ENCODE measurements around the gene ATRAID.

ATRAID gene

GRCh38 chr2:27216416-27217137, 4.7 kb downstream of the ATRAID start:
- DNase-seq = peak in 1 of 10 donors; percentile 53
- intact Hi-C loops (cut with DNase I) = no loop called here

DNA sequence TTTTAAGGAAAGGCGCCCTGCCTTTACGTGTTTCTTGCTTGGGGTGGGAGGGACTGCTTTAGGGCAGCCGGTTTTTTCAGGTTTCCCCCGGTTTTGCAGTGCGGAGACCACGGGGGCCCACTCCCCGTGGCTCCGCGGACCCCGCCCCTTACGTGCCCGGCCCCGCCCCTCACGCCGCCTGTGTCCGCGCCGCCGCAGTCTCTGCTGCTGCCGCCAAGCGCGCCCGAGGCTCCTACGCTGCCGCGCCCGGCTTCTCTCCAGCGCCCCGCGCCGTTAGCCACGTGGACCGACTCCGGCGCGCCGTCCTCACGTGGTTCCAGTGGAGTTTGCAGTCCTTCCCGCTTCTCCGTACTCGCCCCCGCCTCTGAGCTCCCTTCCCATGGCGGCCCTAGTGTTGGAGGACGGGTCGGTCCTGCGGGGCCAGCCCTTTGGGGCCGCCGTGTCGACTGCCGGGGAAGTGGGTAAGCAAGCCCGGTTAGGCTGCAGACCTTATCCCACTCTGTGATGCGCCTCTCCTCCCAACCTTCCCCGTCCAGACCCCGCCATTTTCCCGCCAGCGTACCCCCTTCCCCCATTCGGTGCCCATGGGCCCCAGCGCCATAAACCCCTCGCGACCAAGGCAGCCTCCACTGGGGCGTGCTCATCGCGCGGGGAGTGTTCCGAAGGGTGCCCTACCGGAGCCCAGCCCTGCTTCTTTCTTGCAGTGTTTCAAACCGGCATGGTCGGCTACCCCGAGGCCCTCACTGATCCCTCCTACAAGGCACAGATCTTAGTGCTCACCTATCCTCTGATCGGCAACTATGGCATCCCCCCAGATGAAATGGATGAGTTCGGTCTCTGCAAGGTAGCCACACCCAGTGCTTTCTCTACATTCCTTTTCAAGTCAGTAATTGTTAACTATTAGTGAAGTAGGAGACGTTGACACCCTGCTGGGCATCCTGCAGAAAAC, 5.6 kb downstream of the ATRAID start, which contains the start of gene CAD:
CAD (plus strand) TSS at position 197 of the 949 bp plus-strand sequence; CDS start at position 380, 183 bp downstream.
- DNase-seq = peak; percentile 78 to 98 (median 86)
- intact Hi-C loops (cut with DNase I) = no loop called here

DNA sequence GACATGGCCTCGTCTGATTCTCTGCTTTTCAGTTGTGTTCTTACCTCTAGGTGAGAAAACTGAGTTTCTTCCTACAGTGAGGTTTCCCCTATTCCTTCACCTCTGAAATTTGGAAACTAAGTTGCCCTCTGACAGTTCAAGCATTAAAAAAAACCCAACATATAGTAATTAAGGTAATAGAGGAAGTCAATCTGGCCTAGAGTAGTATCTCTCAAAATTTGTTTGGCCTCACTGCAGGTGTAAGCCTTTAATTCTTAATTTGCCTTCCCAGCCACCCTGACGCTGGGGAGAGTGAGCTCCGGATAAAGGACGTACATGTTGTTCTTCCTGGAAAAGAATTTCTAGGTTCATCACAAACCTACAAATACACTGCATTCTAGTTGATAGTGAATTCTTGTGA, 6.8 kb downstream of the ATRAID start:
- intact Hi-C loops (cut with DNase I) = no loop called here
- DNase-seq = no peak

GRCh38 chr2:27219091-27219490, 7.2 kb downstream of the ATRAID start:
- DNase-seq = no peak
- intact Hi-C loops (cut with DNase I) = no loop called here

DNA sequence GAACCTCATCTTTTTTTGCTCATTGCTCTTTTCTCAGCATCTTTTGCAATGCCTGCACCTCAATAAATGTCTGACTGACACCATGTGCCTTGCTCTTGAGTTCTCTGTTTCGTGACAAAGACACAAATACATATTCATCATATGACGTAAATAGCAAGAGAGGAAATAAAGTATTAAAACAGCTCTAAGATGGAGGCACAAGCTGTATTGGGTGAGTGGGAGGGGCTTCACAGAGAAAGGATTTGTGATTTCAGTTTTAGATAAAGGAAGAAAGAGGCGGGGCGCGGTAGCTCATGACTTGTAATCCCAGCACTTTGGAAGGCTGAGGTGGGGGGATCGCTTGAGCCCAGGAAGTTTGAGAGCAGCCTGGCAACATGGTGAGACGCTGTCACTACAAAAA, 8.2 kb downstream of the ATRAID start:
- DNase-seq = peak in 1 of 10 donors; percentile 41
- intact Hi-C loops (cut with DNase I) = no loop called here

- peak in 1 of 10 donors; percentile 24 for DNase-seq
- intact Hi-C loops (cut with DNase I) = no loop called here
Observed at GRCh38 chr2:27221166-27221565, 9.3 kb downstream of the ATRAID start.

DNA sequence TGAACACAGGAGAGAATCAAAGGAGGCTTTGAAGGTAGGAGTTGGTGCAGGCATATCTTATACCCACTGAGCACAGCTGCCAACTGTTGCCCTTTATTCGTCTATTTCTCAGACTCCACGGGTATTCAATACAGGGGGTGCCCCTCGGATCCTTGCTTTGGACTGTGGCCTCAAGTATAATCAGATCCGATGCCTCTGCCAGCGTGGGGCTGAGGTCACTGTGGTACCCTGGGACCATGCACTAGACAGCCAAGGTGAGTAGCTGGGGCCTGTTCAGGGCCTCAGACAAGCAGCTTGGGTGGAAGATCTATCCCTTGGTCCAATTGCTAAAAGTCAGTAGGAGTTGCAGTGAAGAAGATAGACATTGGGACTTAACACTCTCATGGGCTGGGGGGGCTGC, 10.6 kb downstream of the ATRAID start:
- DNase-seq = peak in 1 of 10 donors; percentile 54
- intact Hi-C loops (cut with DNase I) = no loop called here

GRCh38 chr2:27223416-27223815, 11.6 kb downstream of the ATRAID start:
- intact Hi-C loops (cut with DNase I) = no loop called here
- peak in 2 of 10 donors; percentile 7 to 67 for DNase-seq

DNA sequence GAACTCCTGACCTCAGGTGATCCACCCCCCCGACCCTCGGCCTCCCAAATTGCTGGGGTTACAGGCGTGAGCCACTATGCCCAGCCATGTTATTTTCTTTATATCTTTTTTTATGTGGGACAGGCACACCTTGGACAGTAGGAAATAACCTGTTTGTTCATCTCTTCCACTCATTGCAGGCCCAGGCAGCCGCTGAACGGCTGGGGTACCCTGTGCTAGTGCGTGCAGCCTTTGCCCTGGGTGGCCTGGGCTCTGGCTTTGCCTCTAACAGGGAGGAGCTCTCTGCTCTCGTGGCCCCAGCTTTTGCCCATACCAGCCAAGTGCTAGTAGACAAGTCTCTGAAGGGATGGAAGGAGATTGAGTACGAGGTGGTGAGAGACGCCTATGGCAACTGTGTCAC, 13.7 kb downstream of the ATRAID start:
- intact Hi-C loops (cut with DNase I) = no loop called here

GRCh38 chr2:27227501-27227900, 15.7 kb downstream of the ATRAID start:
- intact Hi-C loops (cut with DNase I) = no loop called here
- no peak for DNase-seq

More for the DNA sequence above, 13.7 kb downstream of the ATRAID start:
- peak in 1 of 10 donors; percentile 66 for DNase-seq

DNA sequence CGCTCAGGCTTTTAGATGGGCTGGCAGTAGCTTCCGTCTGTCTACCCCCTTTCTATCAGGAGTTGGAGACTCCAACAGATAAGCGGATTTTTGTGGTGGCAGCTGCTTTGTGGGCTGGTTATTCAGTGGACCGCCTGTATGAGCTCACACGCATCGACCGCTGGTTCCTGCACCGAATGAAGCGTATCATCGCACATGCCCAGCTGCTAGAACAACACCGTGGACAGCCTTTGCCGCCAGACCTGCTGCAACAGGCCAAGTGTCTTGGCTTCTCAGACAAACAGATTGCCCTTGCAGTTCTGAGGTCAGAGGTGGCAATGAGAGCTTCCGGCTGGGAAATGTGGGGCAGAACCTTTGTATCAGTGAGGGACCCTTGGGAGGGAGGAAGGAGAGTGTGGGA, 20.1 kb downstream of the ATRAID start:
- peak in 1 of 10 donors; percentile 54 for DNase-seq
- intact Hi-C loops (cut with DNase I) = no loop called here

GRCh38 chr2:27233341-27233740, 21.5 kb downstream of the ATRAID start:
- peak in 1 of 10 donors; percentile 73 for DNase-seq
- intact Hi-C loops (cut with DNase I) = no loop called here

- DNase-seq = peak in 2 of 10 donors; percentile 67 to 80
Observed at GRCh38 chr2:27236136-27236535, 24.3 kb downstream of the ATRAID start.

DNA sequence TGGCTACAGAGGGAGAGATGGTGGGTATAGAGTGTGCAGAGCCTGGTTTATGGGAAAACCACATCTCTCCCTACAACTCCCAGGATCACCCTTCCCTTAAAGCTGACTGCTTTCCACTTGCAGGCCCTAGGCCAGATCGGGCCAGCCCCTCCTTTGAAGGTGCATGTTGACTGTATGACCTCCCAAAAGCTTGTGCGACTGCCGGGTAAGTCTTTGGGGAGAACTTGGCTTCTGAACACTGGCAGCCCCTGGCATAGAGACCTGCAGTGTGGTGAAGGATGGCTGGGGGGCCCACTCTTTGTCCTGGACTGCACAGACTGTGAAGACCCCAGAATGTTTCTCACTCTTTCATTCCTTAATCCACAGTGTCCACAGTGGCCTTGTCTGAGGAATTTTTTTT, 24.8 kb downstream of the ATRAID start:
- intact Hi-C loops (cut with DNase I) = no loop called here
- peak in 2 of 10 donors; percentile 20 to 41 for DNase-seq

More at GRCh38 chr2:27236136-27236535, 24.3 kb downstream of the ATRAID start:
- intact Hi-C loops (cut with DNase I) = no loop called here

GRCh38 chr2:27237341-27237945, 25.6 kb downstream of the ATRAID start:
- intact Hi-C loops (cut with DNase I) = no loop called here
- peak in 2 of 10 donors; percentile 69 to 75 for DNase-seq

- DNase-seq = peak in 2 of 10 donors; percentile 64 to 67
- intact Hi-C loops (cut with DNase I) = no loop called here
Observed at GRCh38 chr2:27238976-27239375, 27.1 kb downstream of the ATRAID start.

GRCh38 chr2:27240406-27240805, 28.6 kb downstream of the ATRAID start:
- intact Hi-C loops (cut with DNase I) = no loop called here
- DNase-seq = peak in 1 of 10 donors; percentile 65

GRCh38 chr2:27241761-27242613, 30.1 kb downstream of the ATRAID start:
- DNase-seq = peak in 2 of 10 donors; percentile 70 to 74
- intact Hi-C loops (cut with DNase I) = no loop called here

GRCh38 chr2:27242614-27242951, 30.7 kb downstream of the ATRAID start:
- intact Hi-C loops (cut with DNase I) = no loop called here
- DNase-seq = peak in 1 of 10 donors; percentile 49

All from posterior cingulate gyrus (tissue), 11 donors.